B cell (primary cell): ENCODE data around the gene CRISPLD2. TPM values are rescaled to one million over a fixed set of nuclear protein-coding genes. Genes with fewer than 3 reads are reported as not detected.

Experiments
- ATAC-seq: fragments of 200-7000 bp; cut with Tn5 transposase; one replicate; pipeline ENCODE4 v1.10.0; 2021; ENCODE audit warnings: low read depth, mild to moderate bottlenecking, moderate number of reproducible peaks, moderate library complexity
- CTCF ChIA-PET: fragments of 350-600 bp; sonication (Branson Sonifier 250); formaldehyde crosslinking; loops from one replicate; lab custom pipeline; 2021; ENCODE audit warnings: antibody characterized with exemption, inconsistent platforms; lab: Charles Lee
- POLR2A ChIA-PET: fragments of 350-600 bp; sonication (Branson Sonifier 250); formaldehyde crosslinking; loops from one replicate; lab custom pipeline; 2021; ENCODE audit warnings: antibody characterized with exemption; lab: Charles Lee
- DNase-seq: peaks from one replicate; pipeline ENCODE4 v3.0.0; 2013
- H2AFZ ChIP-seq: 2 replicates; pipeline ENCODE4 v1.6.1; 2012; ENCODE audit warnings: mild to moderate bottlenecking, low read depth, low read length; ENCODE audit not compliant: insufficient read depth, poor library complexity, severe bottlenecking
- H3K27ac ChIP-seq, 2 donors: 1 replicate in 1 of 2; 2 replicates in 1 of 2; pipeline ENCODE4 v1.5.1; 2012 to 2013; ENCODE audit warnings: low read length in 2 of 2, mild to moderate bottlenecking in 2 of 2, moderate library complexity in 1 of 2
- H3K27me3 ChIP-seq, 4 experiments: fragments of 200-600 bp in 1 of 4; sonication (generic) in 1 of 4; replicated peaks in 1 of 4; 1 replicate in 2 of 4; 2 replicates in 2 of 4; pipeline versions ENCODE4 v1.6.1 to v1.7.0; 2013 to 2016; ENCODE audit warnings: low read length in 3 of 4, mild to moderate bottlenecking in 2 of 4, mixed read lengths in 1 of 4, moderate library complexity in 1 of 4; ENCODE audit not compliant: insufficient read depth in 4 of 4, control insufficient read depth in 3 of 4; ENCODE audit errors: control extremely low read depth in 1 of 4
- H3K36me3 ChIP-seq, 2 experiments: replicated peaks in 1 of 2; 1 replicate in 1 of 2; 2 replicates in 1 of 2; pipeline versions ENCODE4 v1.6.1 to v1.7.1; 2013; ENCODE audit warnings: low read length in 1 of 2; ENCODE audit not compliant: insufficient read depth in 2 of 2, control insufficient read depth in 1 of 2; ENCODE audit errors: control extremely low read depth in 1 of 2, extremely low read depth in 1 of 2
- H3K4me1 ChIP-seq, 2 donors: fragments of 200-600 bp in 1 of 2; sonication (generic) in 1 of 2; 1 replicate in 1 of 2; 2 replicates in 1 of 2; pipeline versions ENCODE4 v1.5.1 to v1.6.1; 2013 to 2017; ENCODE audit warnings: low read length in 2 of 2; ENCODE audit not compliant: control insufficient read depth in 2 of 2, insufficient read depth in 2 of 2
- H3K4me2 ChIP-seq: replicated peaks from 2 replicates; pipeline ENCODE3; 2012; ENCODE audit warnings: mild to moderate bottlenecking, low read depth, low read length; ENCODE audit not compliant: poor library complexity, severe bottlenecking
- H3K4me3 ChIP-seq, 5 experiments: fragments of 200-600 bp in 1 of 5; sonication (generic) in 1 of 5; 1 replicate in 3 of 5; 2 replicates in 2 of 5; pipeline versions ENCODE4 v1.5.1 to v1.7.0; 2011 to 2016; ENCODE audit warnings: low read length in 4 of 5, mild to moderate bottlenecking in 4 of 5, low read depth in 2 of 5, control low read depth in 1 of 5, moderate library complexity in 1 of 5; ENCODE audit not compliant: insufficient read depth in 1 of 5; ENCODE audit errors: control extremely low read depth in 1 of 5, extremely low read depth in 1 of 5
- H3K79me2 ChIP-seq: fragments of 200-600 bp; sonication (generic); one replicate; pipeline ENCODE4 v1.6.0; 2016; ENCODE audit warnings: low read length; ENCODE audit not compliant: control insufficient read depth, insufficient read depth
- H3K9ac ChIP-seq: fragments of 200-600 bp; sonication (generic); 2 replicates; pipeline ENCODE4 v1.6.1; 2017; ENCODE audit warnings: mild to moderate bottlenecking, low read length, moderate library complexity
- H3K9me3 ChIP-seq, 3 donors: one replicate each; pipeline versions ENCODE4 v1.6.1 to v1.7.1; 2013; ENCODE audit warnings: low read length in 2 of 3; ENCODE audit not compliant: control insufficient read depth in 2 of 3, insufficient read depth in 1 of 3; ENCODE audit errors: control extremely low read depth in 1 of 3
- H4K20me1 ChIP-seq: 2 replicates; pipeline ENCODE4 v1.6.0; 2012; ENCODE audit warnings: mild to moderate bottlenecking, low read length; ENCODE audit not compliant: insufficient read depth, control insufficient read depth, poor library complexity, severe bottlenecking
- H3K27ac Mint-ChIP-seq: one replicate; pipeline ENCODE4 v1.8.0; 2021; ENCODE audit warnings: mixed read lengths
- H3K27me3 Mint-ChIP-seq: one replicate; pipeline ENCODE4 v1.8.0; 2021; ENCODE audit warnings: mixed read lengths
- H3K4me1 Mint-ChIP-seq: one replicate; pipeline ENCODE4 v1.8.0; 2021; ENCODE audit warnings: mixed read lengths
- H3K4me3 Mint-ChIP-seq: one replicate; pipeline ENCODE4 v1.8.0; 2021; ENCODE audit warnings: mixed read lengths
- H3K9me3 Mint-ChIP-seq: one replicate; pipeline ENCODE4 v1.8.0; 2022; ENCODE audit warnings: mixed read lengths; ENCODE audit not compliant: insufficient read depth
- CTCF ChIP-seq: fragments of 200-600 bp; IDR thresholded peaks from one replicate; pipeline ENCODE4 v1.8.0; 2022; ENCODE audit warnings: antibody characterized with exemption, mild to moderate bottlenecking
- EZH2 ChIP-seq: IDR thresholded peaks from 2 replicates; pipeline ENCODE4 v1.6.1; 2012; ENCODE audit warnings: borderline replicate concordance, low read depth, mild to moderate bottlenecking, moderate library complexity, low read length; ENCODE audit not compliant: insufficient read depth, poor library complexity, severe bottlenecking
- WGBS: methylation state at CpG from one replicate; pipeline ENCODE4 v1.1.5; 2013; ENCODE audit warnings: missing lambda C conversion rate; ENCODE audit not compliant: insufficient coverage; 5-methylcytosine and 5-hydroxymethylcytosine counted together
- intact Hi-C: fragments of 100-400 bp; cut with micrococcal nuclease; formaldehyde crosslinking; loops from one replicate; pipeline ENCODE4 v1.10.0; 2022
- polyA plus RNA-seq: library from polyadenylated mRNA; depleted of rRNA; stranded (reverse); fragments of >200 nt; gene quantifications from 2 replicates; pipeline ENCODE4 v1.2.3, GENCODE V29; 2012
- total RNA-seq, 2 donors: library from RNA; stranded (reverse); fragments of 120-200 nt in 1 of 2; gene quantifications; 1 replicate in 1 of 2; 2 replicates in 1 of 2; pipeline versions ENCODE4 v1.2.3 to v1.2.4, GENCODE V29; 2013 to 2022

The CRISPLD2 gene
- total and polyA plus RNA-seq, 2 donors (not counting 1 experiment from before 2014, with no cell fraction given), result 0.25 to 0.37 TPM

- intact Hi-C loops, result no loop called here
- H3K27ac ChIP-seq, result no peak overlapping the region
- ChIA-PET POLR2A (no interaction called here), CTCF (no interaction called here)
- no peaks in the 10 kb centered on the region for H3K36me3 ChIP-seq
- TF ChIP-seq CTCF (no peak), EZH2 (no peak)
- no peak for DNase-seq
- H3K27ac Mint-ChIP-seq, result no peak overlapping the region
- no peaks in the 10 kb centered on the region for H3K4me1 Mint-ChIP-seq
- 75% methylated on average over 12 of the region's 22 CpGs for WGBS
- peaks cover 0 to 12% (median 0%) of the 10 kb centered on the region in 3 donors for H3K9me3 ChIP-seq
- H3K79me2 ChIP-seq, result no peaks in the 10 kb centered on the region
- H3K4me3 Mint-ChIP-seq, result no peak overlapping the region
- no peak overlapping the region for H3K4me2 ChIP-seq
- H4K20me1 ChIP-seq, result no peaks in the 10 kb centered on the region
- peaks cover 16% of the 10 kb centered on the region for H3K27me3 Mint-ChIP-seq
- no peak overlapping the region for H3K4me3 ChIP-seq
- H3K9me3 Mint-ChIP-seq, result no peaks in the 10 kb centered on the region
- no peak overlapping the region for H3K9ac ChIP-seq
- H3K4me1 ChIP-seq, result no peaks in the 10 kb centered on the region
- no peak for ATAC-seq
- H2AFZ ChIP-seq, result no peak overlapping the region
- H3K27me3 ChIP-seq, result no peaks in the 10 kb centered on the region
These were observed 29.3 kb downstream of the CRISPLD2 start for GRCh38 chr16:84848986-84849634.

- no peaks in the 10 kb centered on the region for H3K27me3 ChIP-seq
- peaks cover 0 to 12% (median 0%) of the 10 kb centered on the region in 3 donors for H3K9me3 ChIP-seq
- no peaks in the 10 kb centered on the region for H3K36me3 ChIP-seq
- H3K4me2 ChIP-seq, result no peak overlapping the region
- H3K4me3 ChIP-seq, result no peak overlapping the region
- H4K20me1 ChIP-seq, result no peaks in the 10 kb centered on the region
- no peak overlapping the region for H3K4me3 Mint-ChIP-seq
- H3K27me3 Mint-ChIP-seq, result peaks cover 18% of the 10 kb centered on the region
- no peak overlapping the region for H3K27ac Mint-ChIP-seq
- H3K9ac ChIP-seq, result no peak overlapping the region
- intact Hi-C loops, result no loop called here
- no peak for TF ChIP-seq EZH2
- TF ChIP-seq CTCF, result no peak
- H3K27ac ChIP-seq, result no peak overlapping the region
- H3K4me1 ChIP-seq, result no peaks in the 10 kb centered on the region
- no peaks in the 10 kb centered on the region for H3K79me2 ChIP-seq
- no peaks in the 10 kb centered on the region for H3K9me3 Mint-ChIP-seq
- DNase-seq (no peak), ATAC-seq (no peak)
- WGBS, result 100% methylated on average over 3 of the region's 6 CpGs
- ChIA-PET CTCF (no interaction called here), POLR2A (no interaction called here)
- H2AFZ ChIP-seq, result no peak overlapping the region
- no peaks in the 10 kb centered on the region for H3K4me1 Mint-ChIP-seq
These were observed 30.0 kb downstream of the CRISPLD2 start for GRCh38 chr16:84849751-84850150.
